B cell (primary cell): ENCODE results near the gene SERPINA10.

Experiments used
- CTCF ChIP-seq: fragments of 200-600 bp; IDR thresholded peaks from one replicate; pipeline ENCODE4 v1.8.0; 2022; ENCODE audit warnings: antibody characterized with exemption, mild to moderate bottlenecking
- EZH2 ChIP-seq: IDR thresholded peaks from 2 replicates; pipeline ENCODE4 v1.6.1; 2012; ENCODE audit warnings: borderline replicate concordance, low read depth, mild to moderate bottlenecking, moderate library complexity, low read length; ENCODE audit not compliant: insufficient read depth, poor library complexity, severe bottlenecking

- TF ChIP-seq CTCF (no peak), EZH2 (no peak)
Measured at GRCh38 chr14:94321421-94322271, 28.6 kb upstream of the SERPINA10 start.
